Erythroblast (primary cell): Measurements from ENCODE around the gene CYTH1.

ENCODE experiments used
- GATA1 ChIP-seq: IDR thresholded peaks from 2 replicates; pipeline ENCODE4 v1.6.1; 2011; ENCODE audit warnings: low read depth, mild to moderate bottlenecking, control low read depth, low read length, moderate library complexity
- POLR2A ChIP-seq: IDR thresholded peaks from 2 replicates; pipeline ENCODE4 v1.6.1; 2011; ENCODE audit warnings: mild to moderate bottlenecking, low read length

GRCh38 chr17:78679495-78680395 lies 102.3 kb downstream of the CYTH1 start:
- TF ChIP-seq POLR2A = no peak
- TF ChIP-seq GATA1 = no peak
